H1 (cell line): ENCODE data around the gene FBN2.

Experiments
- CTCF ChIP-seq, 3 experiments: IDR thresholded peaks; 1 replicate in 2 of 3; 2 replicates in 1 of 3; pipeline versions ENCODE4 v1.5.1 to v1.6.1; 2011; ENCODE audit warnings: low read length in 3 of 3, mild to moderate bottlenecking in 3 of 3, inconsistent platforms in 2 of 3, low read depth in 1 of 3, moderate library complexity in 1 of 3; ENCODE audit not compliant: insufficient read depth in 1 of 3; ENCODE audit errors: control extremely low read depth in 1 of 3
- MAFK ChIP-seq: IDR thresholded peaks from 2 replicates; pipeline ENCODE4 v1.6.1; 2012; ENCODE audit warnings: low read depth, mild to moderate bottlenecking, improper control_type of control experiment, low read length
- POLR2A ChIP-seq, 2 experiments: IDR thresholded peaks; 1 replicate in 1 of 2; 2 replicates in 1 of 2; pipeline ENCODE4 v1.6.1; 2011; ENCODE audit warnings: low read depth in 2 of 2, low read length in 2 of 2, mild to moderate bottlenecking in 2 of 2; ENCODE audit errors: control extremely low read depth in 1 of 2
- SP4 ChIP-seq: IDR thresholded peaks from 2 replicates; pipeline ENCODE4 v1.6.1; 2012; ENCODE audit warnings: low read length, inconsistent platforms

- TF ChIP-seq CTCF (IDR thresholded peaks at IDR 0.05; ENCODE audit: control extremely low read depth in 1 of 3, insufficient read depth in 1 of 3, low read depth in 1 of 3, low read length in 3 of 3) (no peak), POLR2A (IDR thresholded peaks at IDR 0.05; ENCODE audit: control extremely low read depth in 1 of 2, low read depth in 2 of 2, low read length in 2 of 2) (peak in 1 of 2 experiments; percentile 56; a peak in 1 of 3 replicates), MAFK (no peak), SP4 (no peak)
These were observed 8.7 kb upstream of the FBN2 start for GRCh38 chr5:128546658-128547281.
